Activated T-helper 2 cell treated with anti-CD3 and anti-CD28 coated beads, Interferon-gamma antibody, Interleukin-2, Interleukin-4, amounts not matched to agents 10 μg/mL and 5 μg/mL and 100 μg/mL, durations not matched to agents 14 hours and 24 hours and 36 hours (primary cell): ENCODE data around the gene CCDC91. TPM values are rescaled to one million over a fixed set of nuclear protein-coding genes. Genes with fewer than 3 reads are reported as not detected.
A peak's percentile ranks its signal among the peaks of the same experiment; 100 is the strongest.

Experiments
- DNase-seq: peaks from one replicate; pipeline ENCODE4 v3.0.0; 2021; ENCODE audit warnings: low spot score
- H3K27ac Mint-ChIP-seq: one replicate; pipeline ENCODE4 v1.8.0; 2021; ENCODE audit warnings: mixed read lengths
- H3K27me3 Mint-ChIP-seq: one replicate; pipeline ENCODE4 v1.8.0; 2021; ENCODE audit warnings: low read depth, mixed read lengths
- H3K36me3 Mint-ChIP-seq: one replicate; pipeline ENCODE4 v1.8.0; 2021; ENCODE audit warnings: low read depth, mixed read lengths
- H3K4me1 Mint-ChIP-seq: one replicate; pipeline ENCODE4 v1.8.0; 2021; ENCODE audit warnings: low read depth, mixed read lengths
- H3K4me3 Mint-ChIP-seq: one replicate; pipeline ENCODE4 v1.8.0; 2021; ENCODE audit warnings: low read depth, mild to moderate bottlenecking, moderate library complexity, mixed read lengths
- H3K9me3 Mint-ChIP-seq: one replicate; pipeline ENCODE4 v1.8.0; 2021; ENCODE audit warnings: mixed read lengths
- intact Hi-C: fragments of 100-400 bp; cut with micrococcal nuclease; formaldehyde crosslinking; loops from one replicate; pipeline ENCODE4 v1.15.1; 2023
- total RNA-seq: library from RNA; stranded (reverse); gene quantifications from 2 replicates; pipeline ENCODE4 v1.2.3, GENCODE V29; 2022

Gene CCDC91
- 13.1 and 13.7 TPM in 2 replicates for total RNA-seq

GRCh38 chr12:28190321-28191050 is at the start of gene CCDC91:
Gene CCDC91 (plus strand): TSS chr12:28190456. CDS start chr12:28257216, 66,760 bp downstream.
- intact Hi-C loops: loop anchor here (1.0 kb wide), 3 partner anchors 33 to 368 kb away; no protein-coding TSS in a partner anchor
- no peaks in the 10 kb centered on the region for H3K36me3 Mint-ChIP-seq
- peak within 1 kb of the TSS; percentile 96 for H3K27ac Mint-ChIP-seq
- H3K9me3 Mint-ChIP-seq: peaks cover 16% of the 10 kb centered on the region
- H3K27me3 Mint-ChIP-seq: no peaks in the 10 kb centered on the region
- H3K4me1 Mint-ChIP-seq: peaks cover 30% of the 10 kb centered on the region
- peak within 1 kb of the TSS; percentile 91 for H3K4me3 Mint-ChIP-seq
- DNase-seq: peak; percentile 77

GRCh38 chr12:28144059-28144458 is 46.2 kb upstream of the CCDC91 start:
- intact Hi-C loops: no loop called here
- no peak for DNase-seq

GRCh38 chr12:28144532-28144931 is 45.7 kb upstream of the CCDC91 start:
- no peaks in the 10 kb centered on the region for H3K36me3 Mint-ChIP-seq
- H3K4me1 Mint-ChIP-seq: no peaks in the 10 kb centered on the region
- no peak for DNase-seq
- H3K9me3 Mint-ChIP-seq: no peaks in the 10 kb centered on the region
- no peak overlapping the region for H3K27ac Mint-ChIP-seq
- intact Hi-C loops: no loop called here
- no peaks in the 10 kb centered on the region for H3K27me3 Mint-ChIP-seq
- H3K4me3 Mint-ChIP-seq: no peak overlapping the region

More at GRCh38 chr12:28144059-28144458, 46.2 kb upstream of the CCDC91 start:
- Mint-ChIP-seq H3K4me3 (no peak overlapping the region), H3K27ac (no peak overlapping the region), H3K27me3 (no peaks in the 10 kb centered on the region), H3K4me1 (no peaks in the 10 kb centered on the region), H3K9me3 (no peaks in the 10 kb centered on the region), H3K36me3 (no peaks in the 10 kb centered on the region)

- no peak overlapping the region for H3K27ac Mint-ChIP-seq
- H3K4me3 Mint-ChIP-seq: no peak overlapping the region
- DNase-seq: no peak
- H3K27me3 Mint-ChIP-seq: no peaks in the 10 kb centered on the region
- no peaks in the 10 kb centered on the region for H3K36me3 Mint-ChIP-seq
- intact Hi-C loops: no loop called here
- no peaks in the 10 kb centered on the region for H3K4me1 Mint-ChIP-seq
- H3K9me3 Mint-ChIP-seq: no peaks in the 10 kb centered on the region
These were observed 45.0 kb upstream of the CCDC91 start for GRCh38 chr12:28145216-28145615.

GRCh38 chr12:28149279-28149678 is 41.0 kb upstream of the CCDC91 start:
- H3K4me3 Mint-ChIP-seq: no peak overlapping the region
- H3K27me3 Mint-ChIP-seq: no peaks in the 10 kb centered on the region
- intact Hi-C loops: no loop called here
- no peaks in the 10 kb centered on the region for H3K9me3 Mint-ChIP-seq
- H3K4me1 Mint-ChIP-seq: no peaks in the 10 kb centered on the region
- no peak overlapping the region for H3K27ac Mint-ChIP-seq
- H3K36me3 Mint-ChIP-seq: no peaks in the 10 kb centered on the region
- no peak for DNase-seq

- no peak for DNase-seq
- no peak overlapping the region for H3K4me3 Mint-ChIP-seq
- no peak overlapping the region for H3K27ac Mint-ChIP-seq
- H3K27me3 Mint-ChIP-seq: no peaks in the 10 kb centered on the region
- no peaks in the 10 kb centered on the region for H3K36me3 Mint-ChIP-seq
- H3K4me1 Mint-ChIP-seq: no peaks in the 10 kb centered on the region
- H3K9me3 Mint-ChIP-seq: no peaks in the 10 kb centered on the region
- intact Hi-C loops: no loop called here
These were observed 33.9 kb upstream of the CCDC91 start for GRCh38 chr12:28156362-28156761.

GRCh38 chr12:28156804-28157203 is 33.5 kb upstream of the CCDC91 start:
- Mint-ChIP-seq H3K36me3 (no peaks in the 10 kb centered on the region), H3K27me3 (no peaks in the 10 kb centered on the region), H3K27ac (no peak overlapping the region), H3K4me1 (no peaks in the 10 kb centered on the region), H3K9me3 (no peaks in the 10 kb centered on the region), H3K4me3 (no peak overlapping the region)
- no peak for DNase-seq
- intact Hi-C loops: no loop called here

GRCh38 chr12:28158353-28158752 is 31.9 kb upstream of the CCDC91 start:
- intact Hi-C loops: no loop called here
- Mint-ChIP-seq H3K4me1 (no peaks in the 10 kb centered on the region), H3K36me3 (no peaks in the 10 kb centered on the region), H3K27ac (no peak overlapping the region), H3K27me3 (no peaks in the 10 kb centered on the region), H3K4me3 (no peak overlapping the region), H3K9me3 (no peaks in the 10 kb centered on the region)
- DNase-seq: no peak

GRCh38 chr12:28159688-28160087 is 30.6 kb upstream of the CCDC91 start:
- DNase-seq: no peak
- intact Hi-C loops: no loop called here
- Mint-ChIP-seq H3K4me3 (no peak overlapping the region), H3K36me3 (no peaks in the 10 kb centered on the region), H3K9me3 (no peaks in the 10 kb centered on the region), H3K27ac (no peak overlapping the region), H3K4me1 (no peaks in the 10 kb centered on the region), H3K27me3 (no peaks in the 10 kb centered on the region)

- intact Hi-C loops: no loop called here
- no peaks in the 10 kb centered on the region for H3K4me1 Mint-ChIP-seq
These were observed 28.6 kb upstream of the CCDC91 start for GRCh38 chr12:28161697-28162096.

GRCh38 chr12:28162697-28163096 is 27.6 kb upstream of the CCDC91 start:
- Mint-ChIP-seq H3K27ac (no peak overlapping the region), H3K27me3 (no peaks in the 10 kb centered on the region), H3K9me3 (no peaks in the 10 kb centered on the region), H3K36me3 (no peaks in the 10 kb centered on the region), H3K4me1 (no peaks in the 10 kb centered on the region), H3K4me3 (no peak overlapping the region)
- intact Hi-C loops: no loop called here
- no peak for DNase-seq

More at GRCh38 chr12:28161697-28162096, 28.6 kb upstream of the CCDC91 start:
- no peaks in the 10 kb centered on the region for H3K27me3 Mint-ChIP-seq
- H3K4me3 Mint-ChIP-seq: no peak overlapping the region
- DNase-seq: no peak
- H3K36me3 Mint-ChIP-seq: no peaks in the 10 kb centered on the region
- no peak overlapping the region for H3K27ac Mint-ChIP-seq
- H3K9me3 Mint-ChIP-seq: no peaks in the 10 kb centered on the region

- H3K4me3 Mint-ChIP-seq: no peak overlapping the region
- no peaks in the 10 kb centered on the region for H3K4me1 Mint-ChIP-seq
- no peaks in the 10 kb centered on the region for H3K36me3 Mint-ChIP-seq
- H3K9me3 Mint-ChIP-seq: no peaks in the 10 kb centered on the region
- DNase-seq: no peak
- intact Hi-C loops: no loop called here
- H3K27me3 Mint-ChIP-seq: no peaks in the 10 kb centered on the region
- H3K27ac Mint-ChIP-seq: no peak overlapping the region
These were observed 25.5 kb upstream of the CCDC91 start for GRCh38 chr12:28164644-28165275.

- Mint-ChIP-seq H3K4me1 (peaks cover 5% of the 10 kb centered on the region), H3K27ac (no peak overlapping the region), H3K9me3 (no peaks in the 10 kb centered on the region), H3K4me3 (no peak overlapping the region), H3K36me3 (no peaks in the 10 kb centered on the region), H3K27me3 (no peaks in the 10 kb centered on the region)
- intact Hi-C loops: no loop called here
- DNase-seq: no peak
These were observed 22.2 kb upstream of the CCDC91 start for GRCh38 chr12:28167981-28168485.
